Upper lobe of left lung (tissue), 6 donors: ENCODE data around the gene TRIM23. TPM values are rescaled to one million over a fixed set of nuclear protein-coding genes. Genes with fewer than 3 reads are reported as not detected.
"Not testable (repeated sequence)": the region's sequence is repeated elsewhere in the genome, so short reads cannot be mapped to it uniquely, and the experiment has no call there.

Source experiments
- ATAC-seq, 2 donors: fragments of 200-7000 bp; cut with Tn5 transposase; one replicate each; pipeline ENCODE4 v1.9.1; 2022; ENCODE audit warnings: mild to moderate bottlenecking in 2 of 2, moderate library complexity in 2 of 2; ENCODE audit not compliant: low FRiP score in 2 of 2
- DNase-seq, 2 donors: peaks; one replicate each; pipeline ENCODE4 v3.0.0-alpha.2; 2019 to 2020
- H3K27ac ChIP-seq, 4 donors: fragments of 200-600 bp; sonication (generic); one replicate each; pipeline ENCODE4 v1.5.1; 2016 to 2019
- H3K27me3 ChIP-seq, 4 donors: fragments of 200-600 bp; sonication (generic); one replicate each; pipeline ENCODE4 v1.5.1; 2017 to 2019
- H3K36me3 ChIP-seq, 4 donors: fragments of 200-600 bp; sonication (generic); one replicate each; pipeline ENCODE4 v1.5.1; 2016 to 2019
- H3K4me1 ChIP-seq, 4 donors: fragments of 200-600 bp; sonication (generic); one replicate each; pipeline ENCODE4 v1.5.1; 2018 to 2019
- H3K4me3 ChIP-seq, 4 donors: fragments of 200-600 bp; sonication (generic); one replicate each; pipeline ENCODE4 v1.5.1; 2017 to 2019; ENCODE audit warnings: mild to moderate bottlenecking in 2 of 4, moderate library complexity in 1 of 4
- H3K9me3 ChIP-seq, 4 donors: fragments of 200-600 bp; sonication (generic); one replicate each; pipeline ENCODE4 v1.5.1; 2018 to 2019
- CTCF ChIP-seq, 6 experiments: fragments of 450-650 bp in 4 of 6; fragments of 200-600 bp in 2 of 6; sonication (generic) in 2 of 6; IDR thresholded peaks; one replicate each; pipeline ENCODE4 v1.5.1; 2016 to 2019; ENCODE audit warnings: antibody characterized with exemption in 6 of 6
- EP300 ChIP-seq, 4 donors: sonication (generic); formaldehyde crosslinking; IDR thresholded peaks; one replicate each; pipeline ENCODE4 v1.5.1; 2017; ENCODE audit warnings: antibody characterized with exemption in 4 of 4, control low read depth in 2 of 4
- POLR2A ChIP-seq, 4 donors: fragments of 450-650 bp; IDR thresholded peaks; one replicate each; pipeline ENCODE4 v1.5.1; 2016 to 2017; ENCODE audit warnings: antibody characterized with exemption in 4 of 4, mild to moderate bottlenecking in 2 of 4
- POLR2AphosphoS5 ChIP-seq, 2 donors: sonication (generic); formaldehyde crosslinking; IDR thresholded peaks; one replicate each; pipeline ENCODE4 v1.5.1; 2017; ENCODE audit warnings: antibody characterized with exemption in 2 of 2
- WGBS, 2 donors: methylation state at CpG; one replicate each; pipeline ENCODE4 v1.1.5; 2017 to 2018; 5-methylcytosine and 5-hydroxymethylcytosine counted together
- total RNA-seq, 6 donors: library from RNA; depleted of rRNA in 4 of 6; stranded (reverse); fragments of >200 nt in 4 of 6; gene quantifications; one replicate each; pipeline versions ENCODE4 v1.1.0 to v1.2.1, GENCODE V29; 2016 to 2021
- donor health status: DM: no; HTN: no; CAD: no; lungs with moderate emphysema.
- donor health status: DM: no; HTN: yes; CAD: no; lungs with severe emphysema.

TRIM23 gene
- total RNA-seq, 6 donors from 2014 or later = 9.4 to 20.5 (median 15.0) TPM

GRCh38 chr5:65630981-65631380 is 6.8 kb upstream of the TRIM23 start:
- H3K27me3 ChIP-seq = no peaks in the 10 kb centered on the region
- no peak for TF ChIP-seq POLR2A (IDR thresholded peaks at IDR 0.05)
- H3K27ac ChIP-seq = no peak overlapping the region
- DNase-seq = no peak
- H3K9me3 ChIP-seq = no peaks in the 10 kb centered on the region
- peaks cover 0 to 28% (median 7%) of the 10 kb centered on the region in 4 donors for H3K36me3 ChIP-seq
- H3K4me3 ChIP-seq = no peak overlapping the region
- ATAC-seq = no peak
- H3K4me1 ChIP-seq = peaks cover 3 to 9% (median 4%) of the 10 kb centered on the region in 4 donors

GRCh38 chr5:65625743-65626142 is 1.6 kb upstream of the TRIM23 start:
- Histone ChIP-seq H3K27ac (peak overlapping the region in 3 of 4 donors; percentile 79 to 89 (median 86)), H3K36me3 (peaks cover 0 to 19% (median 5%) of the 10 kb centered on the region in 4 donors), H3K4me1 (peaks cover 25 to 37% (median 34%) of the 10 kb centered on the region in 4 donors), H3K27me3 (no peaks in the 10 kb centered on the region), H3K4me3 (peak overlapping the region in 3 of 4 donors; percentile 73 to 93 (median 88)), H3K9me3 (no peaks in the 10 kb centered on the region)
- ATAC-seq = no peak
- TF ChIP-seq EP300 (IDR thresholded peaks at IDR 0.05) = no peak
- TF ChIP-seq POLR2A (IDR thresholded peaks at IDR 0.05) = no peak
- TF ChIP-seq POLR2AphosphoS5 (IDR thresholded peaks at IDR 0.05) = no peak
- TF ChIP-seq CTCF (IDR thresholded peaks at IDR 0.05) = no peak
- no peak for DNase-seq
- 42 to 58% methylated on average over 6 of the region's 6 CpGs for WGBS, 2 donors

GRCh38 chr5:65624571-65625555 is 730 bp upstream of the TRIM23 start, which contains the start of the genes SHLD3 and TRAPPC13:
Gene SHLD3, plus strand, starts transcription at chr5:65625027. Its CDS starts 4,561 bp downstream, at chr5:65629588.
Gene TRAPPC13, plus strand, starts transcription at chr5:65625027. Its CDS starts 34 bp downstream, at chr5:65625061.
- Histone ChIP-seq H3K9me3 (no peaks in the 10 kb centered on the region), H3K4me1 (peaks cover 25 to 37% (median 34%) of the 10 kb centered on the region in 4 donors), H3K27ac (peak within 1 kb of the TSS; percentile 79 to 89 (median 88)), H3K27me3 (no peaks in the 10 kb centered on the region), H3K36me3 (peaks cover 0 to 15% (median 3%) of the 10 kb centered on the region in 4 donors), H3K4me3 (peak within 1 kb of the TSS; percentile 73 to 93 (median 86))
- 0% methylated on average over 36 of the region's 36 CpGs for WGBS, 2 donors
- TF ChIP-seq CTCF (IDR thresholded peaks at IDR 0.05) (peak in 2 of 6 experiments; percentile 28 to 41), EP300 (IDR thresholded peaks at IDR 0.05) (no peak), POLR2AphosphoS5 (IDR thresholded peaks at IDR 0.05) (peak; percentile 74 to 78), POLR2A (IDR thresholded peaks at IDR 0.05) (peak in 2 of 4 donors; percentile 18 to 24)
- DNase-seq = peak in 1 of 2 donors; percentile 82
- ATAC-seq = peak; percentile 95 to 97

- DNase-seq (no peak), ATAC-seq (no peak)
- Histone ChIP-seq H3K27me3 (no peaks in the 10 kb centered on the region), H3K4me1 (peaks cover 30 to 37% (median 34%) of the 10 kb centered on the region in 4 donors), H3K27ac (peak overlapping the region; percentile 79 to 89 (median 88)), H3K36me3 (peaks cover 0 to under 1% (median 0%) of the 10 kb centered on the region in 4 donors), H3K4me3 (peak overlapping the region; percentile 73 to 93 (median 86)), H3K9me3 (no peaks in the 10 kb centered on the region)
- WGBS, 2 donors = 7 to 12% methylated on average over 9 of the region's 9 CpGs
- TF ChIP-seq POLR2A (IDR thresholded peaks at IDR 0.05) (no peak), POLR2AphosphoS5 (IDR thresholded peaks at IDR 0.05) (no peak), CTCF (IDR thresholded peaks at IDR 0.05) (no peak), EP300 (IDR thresholded peaks at IDR 0.05) (no peak)
These were observed 651 bp downstream of the TRIM23 start for GRCh38 chr5:65623482-65623881.

- H3K4me1 ChIP-seq = peaks cover 30 to 37% (median 34%) of the 10 kb centered on the region in 4 donors
- WGBS, 2 donors = 80 to 91% methylated on average over 4 of the region's 4 CpGs
- not testable (repeated sequence) for H3K4me3 ChIP-seq, ATAC-seq, H3K27ac ChIP-seq, H3K9me3 ChIP-seq, H3K27me3 ChIP-seq, H3K36me3 ChIP-seq, DNase-seq
These were observed 2.2 kb downstream of the TRIM23 start for GRCh38 chr5:65621961-65622360.
